MCF 10A (cell line): ENCODE measurements around the gene SYNPR. TPM values are rescaled to one million over a fixed set of nuclear protein-coding genes. Genes with fewer than 3 reads are reported as not detected.
A peak's percentile ranks its signal among the peaks of the same experiment; 100 is the strongest.

Source experiments
- BruUV-seq: library from RNA; stranded (reverse); fragments of 400-500 nt; replicated peaks from 2 replicates; lab custom pipeline; 2021; lab: Mats Ljungman, UMichigan
- CTCF ChIA-PET: fragments of 300-600 bp; sonication (Branson Sonifier 250); formaldehyde crosslinking; extraction: SDS; loops from one replicate; lab custom pipeline; 2021; ENCODE audit warnings: antibody characterized with exemption, inconsistent platforms; lab: Yijun Ruan, JAX
- POLR2A ChIA-PET: fragments of 300-600, 350-650 bp; sonication (Branson Sonifier 250); formaldehyde crosslinking; extraction: SDS; loops from one replicate; lab custom pipeline; 2020; ENCODE audit warnings: antibody characterized with exemption, inconsistent platforms; lab: Yijun Ruan, JAX
- DNase-seq: peaks from one replicate; pipeline ENCODE4 v3.0.0-alpha.2; 2018; ENCODE audit not compliant: unreplicated experiment
- H3K27ac Mint-ChIP-seq: one replicate; pipeline ENCODE4 v1.8.0; 2022; ENCODE audit warnings: mild to moderate bottlenecking, low read depth, mixed read lengths; ENCODE audit not compliant: unreplicated experiment
- H3K27me3 Mint-ChIP-seq: one replicate; pipeline ENCODE4 v1.8.0; 2022; ENCODE audit warnings: mixed read lengths; ENCODE audit not compliant: insufficient read depth, unreplicated experiment
- H3K36me3 Mint-ChIP-seq: one replicate; pipeline ENCODE4 v1.8.0; 2022; ENCODE audit warnings: mild to moderate bottlenecking, moderate library complexity, mixed read lengths; ENCODE audit not compliant: insufficient read depth, unreplicated experiment
- H3K4me1 Mint-ChIP-seq: one replicate; pipeline ENCODE4 v1.8.0; 2022; ENCODE audit warnings: mixed read lengths; ENCODE audit not compliant: insufficient read depth, unreplicated experiment
- H3K4me3 Mint-ChIP-seq: one replicate; pipeline ENCODE4 v1.8.0; 2022; ENCODE audit warnings: mild to moderate bottlenecking, moderate library complexity, mixed read lengths; ENCODE audit not compliant: unreplicated experiment
- H3K9me3 Mint-ChIP-seq: one replicate; pipeline ENCODE4 v1.8.0; 2022; ENCODE audit warnings: mixed read lengths; ENCODE audit not compliant: unreplicated experiment
- intact Hi-C: fragments of 100-400 bp; cut with micrococcal nuclease; formaldehyde crosslinking; loops from 2 replicates; pipeline ENCODE4 v1.14.1; 2022
- total RNA-seq: library from RNA; stranded (reverse); gene quantifications from 2 replicates; pipeline ENCODE4 v1.2.3, GENCODE V29; 2022
- TF ChIP-seq, protein P1 (sequence below): fragments of 200-600 bp; IDR thresholded peaks from one replicate; pipeline ENCODE4 v1.8.0; 2022; ENCODE audit warnings: antibody characterized with exemption, mild to moderate bottlenecking; ENCODE audit not compliant: unreplicated experiment

The SYNPR gene
- total RNA-seq, 1 experiment from 2014 or later = not detected

DNA sequence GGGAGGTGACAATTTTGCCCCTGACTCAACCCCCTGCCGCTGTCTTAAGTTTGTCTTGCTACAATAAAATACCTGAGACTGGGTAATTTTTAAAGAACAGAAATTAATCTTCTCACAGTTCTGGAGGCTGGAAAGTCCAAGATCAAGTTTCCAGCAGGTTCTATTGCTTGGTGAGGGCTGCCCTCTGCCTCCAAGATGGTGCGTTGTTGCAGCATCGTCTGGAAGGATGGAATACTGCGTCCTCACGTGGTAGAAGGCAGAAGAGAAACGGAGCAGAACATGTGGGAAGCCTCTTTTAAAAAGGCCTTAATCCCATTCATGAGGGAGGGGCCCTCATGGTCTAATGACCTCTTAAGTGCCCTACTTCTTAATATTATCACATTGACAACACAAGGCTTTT lies 287.1 kb downstream of the SYNPR start:
- Mint-ChIP-seq H3K4me3 (no peak overlapping the region), H3K27me3 (peaks cover 26% of the 10 kb centered on the region), H3K9me3 (no peaks in the 10 kb centered on the region), H3K4me1 (no peaks in the 10 kb centered on the region), H3K36me3 (no peaks in the 10 kb centered on the region), H3K27ac (no peak overlapping the region)
- no TSS peak for BruUV-seq
- TF ChIP-seq, protein P1, sequence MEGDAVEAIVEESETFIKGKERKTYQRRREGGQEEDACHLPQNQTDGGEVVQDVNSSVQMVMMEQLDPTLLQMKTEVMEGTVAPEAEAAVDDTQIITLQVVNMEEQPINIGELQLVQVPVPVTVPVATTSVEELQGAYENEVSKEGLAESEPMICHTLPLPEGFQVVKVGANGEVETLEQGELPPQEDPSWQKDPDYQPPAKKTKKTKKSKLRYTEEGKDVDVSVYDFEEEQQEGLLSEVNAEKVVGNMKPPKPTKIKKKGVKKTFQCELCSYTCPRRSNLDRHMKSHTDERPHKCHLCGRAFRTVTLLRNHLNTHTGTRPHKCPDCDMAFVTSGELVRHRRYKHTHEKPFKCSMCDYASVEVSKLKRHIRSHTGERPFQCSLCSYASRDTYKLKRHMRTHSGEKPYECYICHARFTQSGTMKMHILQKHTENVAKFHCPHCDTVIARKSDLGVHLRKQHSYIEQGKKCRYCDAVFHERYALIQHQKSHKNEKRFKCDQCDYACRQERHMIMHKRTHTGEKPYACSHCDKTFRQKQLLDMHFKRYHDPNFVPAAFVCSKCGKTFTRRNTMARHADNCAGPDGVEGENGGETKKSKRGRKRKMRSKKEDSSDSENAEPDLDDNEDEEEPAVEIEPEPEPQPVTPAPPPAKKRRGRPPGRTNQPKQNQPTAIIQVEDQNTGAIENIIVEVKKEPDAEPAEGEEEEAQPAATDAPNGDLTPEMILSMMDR = no peak
- POLR2A ChIA-PET = no interaction called here
- intact Hi-C loops = loop anchor here (5.0 kb wide), 1 partner anchor 213 kb away; no protein-coding TSS in a partner anchor
- DNase-seq = peak; percentile 2
- CTCF ChIA-PET = no interaction called here

GRCh38 chr3:63571682-63572081 lies 293.6 kb downstream of the SYNPR start:
- H3K27ac Mint-ChIP-seq = no peak overlapping the region
- TF ChIP-seq, protein P1 = no peak
- no TSS peak for BruUV-seq
- DNase-seq = no peak
- H3K9me3 Mint-ChIP-seq = no peaks in the 10 kb centered on the region
- H3K4me1 Mint-ChIP-seq = no peaks in the 10 kb centered on the region
- POLR2A ChIA-PET = no interaction called here
- intact Hi-C loops = no loop called here
- CTCF ChIA-PET = interaction anchor here (0.7 kb wide), 1 partner anchor 86 kb away, joined by 3 read pairs; no protein-coding TSS in a partner anchor
- peaks cover 30% of the 10 kb centered on the region for H3K27me3 Mint-ChIP-seq
- H3K4me3 Mint-ChIP-seq = no peak overlapping the region
- H3K36me3 Mint-ChIP-seq = no peaks in the 10 kb centered on the region

DNA sequence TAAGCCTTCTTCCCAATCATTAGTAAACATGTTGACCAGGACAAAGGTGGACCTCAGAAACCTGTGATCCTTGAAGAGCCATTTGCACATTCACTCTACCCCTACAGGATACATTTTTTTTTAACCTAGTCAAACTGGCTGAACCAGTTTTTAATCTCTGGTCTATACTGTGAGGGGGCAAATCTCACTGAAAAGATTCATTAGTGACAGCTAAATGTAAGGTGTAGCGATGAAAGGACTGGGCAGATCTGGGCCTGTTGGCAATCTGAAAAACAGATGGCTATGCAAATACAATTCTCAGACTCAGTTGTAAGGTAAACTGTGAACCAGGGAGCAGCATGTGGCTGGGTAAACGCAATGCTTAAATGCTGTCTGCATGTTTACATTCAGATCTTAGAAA lies 298.7 kb downstream of the SYNPR start:
- H3K4me1 Mint-ChIP-seq = no peaks in the 10 kb centered on the region
- intact Hi-C loops = no loop called here
- POLR2A ChIA-PET = no interaction called here
- DNase-seq = no peak
- peaks cover 31% of the 10 kb centered on the region for H3K27me3 Mint-ChIP-seq
- H3K27ac Mint-ChIP-seq = no peak overlapping the region
- CTCF ChIA-PET = interaction anchor here (0.5 kb wide), 1 partner anchor 242 kb away, joined by 4 read pairs; no protein-coding TSS in a partner anchor
- no peaks in the 10 kb centered on the region for H3K36me3 Mint-ChIP-seq
- no peak overlapping the region for H3K4me3 Mint-ChIP-seq
- TF ChIP-seq, protein P1 = no peak
- no peaks in the 10 kb centered on the region for H3K9me3 Mint-ChIP-seq
- BruUV-seq = no TSS peak

DNA sequence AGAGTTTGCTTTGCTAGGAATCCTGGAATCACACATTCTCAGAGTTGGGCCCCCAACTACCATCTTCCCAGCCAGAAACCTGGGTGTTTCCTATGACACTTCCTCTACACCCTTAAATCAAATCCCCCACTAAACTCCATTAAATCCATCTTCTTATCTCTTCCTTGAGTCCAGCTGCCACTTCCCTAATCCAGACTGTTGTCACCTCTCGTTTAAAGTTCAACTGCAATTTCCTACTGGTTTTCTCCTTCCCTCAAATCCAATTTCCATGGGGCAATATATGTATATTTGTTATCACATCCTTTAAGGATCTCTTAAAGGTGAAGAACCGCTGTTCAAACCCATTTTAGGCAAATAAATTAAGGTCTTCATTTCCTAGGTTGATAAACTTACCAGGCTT lies 300.8 kb downstream of the SYNPR start:
- no peaks in the 10 kb centered on the region for H3K4me1 Mint-ChIP-seq
- CTCF ChIA-PET = interaction anchor here (0.6 to 1.2 kb wide), 2 partner anchors 9 to 223 kb away, joined by 3 read pairs; no protein-coding TSS in a partner anchor
- POLR2A ChIA-PET = no interaction called here
- TF ChIP-seq, protein P1 = no peak
- H3K36me3 Mint-ChIP-seq = no peaks in the 10 kb centered on the region
- no peak for DNase-seq
- H3K27me3 Mint-ChIP-seq = peaks cover 19% of the 10 kb centered on the region
- intact Hi-C loops = no loop called here
- H3K9me3 Mint-ChIP-seq = no peaks in the 10 kb centered on the region
- H3K27ac Mint-ChIP-seq = no peak overlapping the region
- H3K4me3 Mint-ChIP-seq = no peak overlapping the region
- BruUV-seq = no TSS peak
